SU-DHL-6 (cell line): ENCODE measurements around the gene RAB10.

Source experiments
- H2AFZ ChIP-seq: fragments of 200-600 bp; sonication (generic); 2 replicates; pipeline ENCODE4 v1.6.1; 2014; ENCODE audit warnings: low read depth, mild to moderate bottlenecking, moderate library complexity, mixed read lengths, antibody characterized with exemption, low read length; ENCODE audit not compliant: severe bottlenecking
- H3F3A ChIP-seq: fragments of 200-600 bp; shearing (Covaris generic); 2 replicates; pipeline ENCODE4 v1.6.0; 2016; ENCODE audit warnings: antibody characterized with exemption, mild to moderate bottlenecking; ENCODE audit not compliant: insufficient read depth
- H3K27ac ChIP-seq: fragments of 200-600 bp; sonication (generic); 2 replicates; pipeline ENCODE4 v1.5.1; 2016; ENCODE audit warnings: low read depth, mild to moderate bottlenecking, low read length, moderate library complexity, mixed read lengths
- H3K27me3 ChIP-seq: fragments of 200-600 bp; sonication (generic), shearing (Covaris generic); 2 replicates; pipeline ENCODE4 v1.6.0; 2014; ENCODE audit warnings: mild to moderate bottlenecking, low read length
- H3K36me3 ChIP-seq: fragments of 200-600 bp; sonication (generic); 2 replicates; pipeline ENCODE4 v1.6.1; 2014; ENCODE audit warnings: mild to moderate bottlenecking, low read length, mixed read lengths
- H3K4me2 ChIP-seq: fragments of 300-600, 200-600 bp; shearing (Covaris generic), sonication (generic); 2 replicates; pipeline ENCODE4 v1.6.0; 2014; ENCODE audit warnings: low read length, low read depth, mild to moderate bottlenecking; ENCODE audit not compliant: poor library complexity, severe bottlenecking
- H3K4me3 ChIP-seq: fragments of 200-600 bp; sonication (generic); 2 replicates; pipeline ENCODE4 v1.5.1; 2014; ENCODE audit warnings: antibody characterized with exemption, low read length, mild to moderate bottlenecking, mixed read lengths; ENCODE audit not compliant: insufficient read depth, poor library complexity, severe bottlenecking
- H3K79me2 ChIP-seq: fragments of 200-600 bp; sonication (generic); 2 replicates; pipeline ENCODE4 v1.6.1; 2014; ENCODE audit warnings: mild to moderate bottlenecking, low read length, moderate library complexity; ENCODE audit not compliant: insufficient read depth
- H3K9ac ChIP-seq: fragments of 200-600 bp; sonication (generic); 2 replicates; pipeline ENCODE4 v1.7.0; 2014; ENCODE audit warnings: mild to moderate bottlenecking, low read length
- H3K9me2 ChIP-seq: fragments of 200-600 bp; sonication (generic); replicated peaks from 2 replicates; pipeline ENCODE4 v1.6.1; 2014; ENCODE audit warnings: low read length; ENCODE audit not compliant: insufficient read depth
- H3K9me3 ChIP-seq: fragments of 200-600 bp; sonication (generic); 2 replicates; pipeline ENCODE4 v1.6.1; 2014; ENCODE audit warnings: low read length, mixed read lengths; ENCODE audit not compliant: insufficient read depth
- H4K20me1 ChIP-seq: fragments of 200-600 bp; sonication (generic); 2 replicates; pipeline ENCODE4 v1.6.1; 2014; ENCODE audit warnings: low read depth, mild to moderate bottlenecking, antibody characterized with exemption, low read length, moderate library complexity, mixed read lengths
- EZH2phosphoT487 ChIP-seq: fragments of 200-600 bp; sonication (generic), shearing (Covaris generic); conservative IDR thresholded peaks from 2 replicates; pipeline ENCODE4 v1.6.1; 2018; ENCODE audit warnings: mild to moderate bottlenecking, antibody characterized with exemption, low read length, moderate library complexity, mixed read lengths
- TF ChIP-seq, protein P1 (sequence below): fragments of 200-600 bp; sonication (generic); IDR thresholded peaks from one replicate; pipeline ENCODE4 v1.5.1; 2017; ENCODE audit warnings: antibody characterized with exemption, mild to moderate bottlenecking, low read length, moderate library complexity; ENCODE audit not compliant: insufficient read depth, poor library complexity, severe bottlenecking

The RAB10 gene

DNA sequence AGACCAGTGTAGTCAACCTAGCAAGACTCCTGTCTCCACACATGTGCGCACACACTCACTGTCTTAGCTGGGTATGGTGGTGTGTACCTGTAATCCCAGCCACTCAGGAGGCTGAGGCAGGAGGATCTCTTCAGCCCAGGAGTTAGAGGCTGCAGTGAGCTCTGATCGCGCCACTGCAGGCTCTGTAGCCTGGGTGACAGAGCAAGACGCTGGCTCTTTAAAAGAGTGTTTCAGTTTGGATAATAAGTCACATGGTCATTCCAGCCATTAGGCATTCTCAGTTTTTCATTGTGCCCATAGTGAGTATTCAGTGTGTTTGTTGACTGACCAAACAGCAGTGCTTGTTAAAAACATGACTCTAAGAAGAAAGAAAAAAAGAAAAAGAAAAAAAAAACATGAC lies 31.0 kb downstream of the RAB10 start:
- Histone ChIP-seq H4K20me1 (0 out of 2 replicates have a peak, but pooled peaks cover 4% of the 10 kb centered on the region), H3K4me2 (no peak overlapping the region), H3K27ac (no peak overlapping the region), H3K9me2 (no peaks in the 10 kb centered on the region), H2AFZ (no peak overlapping the region), H3K9me3 (no peaks in the 10 kb centered on the region), H3K36me3 (peaks cover 5% of the 10 kb centered on the region; the same call in 1 of the 2 replicates), H3F3A (peaks cover 12% of the 10 kb centered on the region; the same call in 1 of the 2 replicates), H3K27me3 (no peaks in the 10 kb centered on the region), H3K79me2 (peaks cover 97% of the 10 kb centered on the region), H3K4me3 (no peak overlapping the region), H3K9ac (no peak overlapping the region)
- TF ChIP-seq EZH2phosphoT487 = no peak
- TF ChIP-seq, protein P1, sequence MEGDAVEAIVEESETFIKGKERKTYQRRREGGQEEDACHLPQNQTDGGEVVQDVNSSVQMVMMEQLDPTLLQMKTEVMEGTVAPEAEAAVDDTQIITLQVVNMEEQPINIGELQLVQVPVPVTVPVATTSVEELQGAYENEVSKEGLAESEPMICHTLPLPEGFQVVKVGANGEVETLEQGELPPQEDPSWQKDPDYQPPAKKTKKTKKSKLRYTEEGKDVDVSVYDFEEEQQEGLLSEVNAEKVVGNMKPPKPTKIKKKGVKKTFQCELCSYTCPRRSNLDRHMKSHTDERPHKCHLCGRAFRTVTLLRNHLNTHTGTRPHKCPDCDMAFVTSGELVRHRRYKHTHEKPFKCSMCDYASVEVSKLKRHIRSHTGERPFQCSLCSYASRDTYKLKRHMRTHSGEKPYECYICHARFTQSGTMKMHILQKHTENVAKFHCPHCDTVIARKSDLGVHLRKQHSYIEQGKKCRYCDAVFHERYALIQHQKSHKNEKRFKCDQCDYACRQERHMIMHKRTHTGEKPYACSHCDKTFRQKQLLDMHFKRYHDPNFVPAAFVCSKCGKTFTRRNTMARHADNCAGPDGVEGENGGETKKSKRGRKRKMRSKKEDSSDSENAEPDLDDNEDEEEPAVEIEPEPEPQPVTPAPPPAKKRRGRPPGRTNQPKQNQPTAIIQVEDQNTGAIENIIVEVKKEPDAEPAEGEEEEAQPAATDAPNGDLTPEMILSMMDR = no peak

DNA sequence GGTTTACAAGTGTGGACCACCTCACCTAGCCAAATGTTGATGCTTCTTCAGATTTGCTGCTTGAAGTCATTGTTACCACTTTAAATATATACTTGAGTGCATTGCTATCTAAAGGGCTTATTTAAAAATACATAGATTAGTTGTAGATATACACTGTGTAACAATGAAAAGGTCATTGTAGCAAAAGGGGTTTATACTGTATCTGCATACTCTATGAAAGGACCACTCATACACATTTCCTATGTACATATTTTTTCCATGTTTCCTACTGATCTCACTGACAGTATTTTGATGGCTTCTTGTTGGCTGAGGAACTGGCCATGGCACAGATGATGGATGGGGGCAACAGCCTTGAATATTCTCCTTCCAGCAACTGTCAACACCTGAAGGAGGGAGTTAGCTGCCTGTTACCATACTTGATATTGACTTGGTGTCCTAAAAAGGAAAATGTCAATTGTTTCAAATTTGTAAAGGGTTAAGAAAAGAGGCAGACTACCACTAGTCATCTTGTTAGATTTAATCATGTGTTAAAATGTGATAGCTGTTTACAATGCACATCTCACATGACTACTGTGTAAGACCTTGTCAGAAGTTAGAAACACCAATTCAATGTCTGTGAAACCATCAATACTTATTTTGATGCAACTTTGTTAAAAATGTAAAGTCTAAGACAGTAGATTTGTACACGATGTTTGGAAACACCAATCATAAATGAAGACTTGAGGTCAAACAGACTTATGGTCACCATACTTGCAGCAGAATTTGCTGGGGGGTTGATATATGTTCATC lies 33.5 kb downstream of the RAB10 start:
- Histone ChIP-seq H3K79me2 (peaks cover 97% of the 10 kb centered on the region), H4K20me1 (0 out of 2 replicates have a peak, but pooled peaks cover 4% of the 10 kb centered on the region), H3K36me3 (peaks cover 7% of the 10 kb centered on the region; the same call in 1 of the 2 replicates), H3K4me3 (no peak overlapping the region), H3K27me3 (no peaks in the 10 kb centered on the region), H3K9me2 (no peaks in the 10 kb centered on the region), H3K9ac (0 out of 2 replicates have a peak overlapping the region, but pooled peaks have one; percentile 11), H3K4me2 (peak overlapping the region; percentile 43), H3K27ac (peak overlapping the region; percentile 56), H3K9me3 (no peaks in the 10 kb centered on the region), H2AFZ (no peak overlapping the region), H3F3A (peaks cover 12% of the 10 kb centered on the region; the same call in 1 of the 2 replicates)
- TF ChIP-seq, protein P1 = no peak
- TF ChIP-seq EZH2phosphoT487 = no peak

DNA sequence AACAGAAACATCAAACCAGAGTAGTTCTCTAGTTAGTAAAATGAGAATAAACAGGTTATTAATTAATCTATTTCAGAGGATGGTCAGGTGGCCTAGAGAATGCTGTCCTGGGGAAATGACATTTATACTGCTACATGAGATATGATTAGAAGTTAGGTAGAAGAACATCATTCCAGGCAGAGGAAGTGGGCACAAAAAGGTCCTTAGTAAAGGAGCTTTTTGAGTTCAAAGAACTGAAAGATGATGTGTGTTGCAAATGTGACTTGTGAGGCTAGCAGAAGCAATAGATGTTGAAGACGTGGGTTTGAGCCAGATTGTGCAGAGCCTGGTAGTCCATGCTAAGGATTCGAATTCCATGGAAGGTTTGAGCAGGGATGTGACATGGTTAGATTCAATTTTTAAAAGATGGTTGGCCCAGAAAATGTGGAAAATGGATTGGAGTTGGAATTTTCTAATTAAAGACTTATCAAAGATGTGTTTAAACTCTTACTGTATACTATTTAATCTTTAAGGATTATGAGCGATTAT lies 34.2 kb downstream of the RAB10 start:
- H3K9ac ChIP-seq = peak overlapping the region; percentile 11; the same call in 1 of the 2 replicates
- H2AFZ ChIP-seq = no peak overlapping the region
- H3K79me2 ChIP-seq = peaks cover 97% of the 10 kb centered on the region
- H3K9me2 ChIP-seq = no peaks in the 10 kb centered on the region
- H3K36me3 ChIP-seq = peaks cover 7% of the 10 kb centered on the region; the same call in 1 of the 2 replicates
- peaks cover 10% of the 10 kb centered on the region; the same call in 1 of the 2 replicates for H4K20me1 ChIP-seq
- H3K4me3 ChIP-seq = peak overlapping the region; percentile 11
- H3F3A ChIP-seq = peaks cover 12% of the 10 kb centered on the region; the same call in 1 of the 2 replicates
- peak overlapping the region; percentile 56 for H3K27ac ChIP-seq
- H3K4me2 ChIP-seq = peak overlapping the region; percentile 43
- H3K9me3 ChIP-seq = no peaks in the 10 kb centered on the region
- TF ChIP-seq, protein P1 = no peak
- no peak for TF ChIP-seq EZH2phosphoT487
- no peaks in the 10 kb centered on the region for H3K27me3 ChIP-seq
